Measurements from ENCODE around the gene GRAMD1A. TPM values are rescaled to one million over a fixed set of nuclear protein-coding genes. Genes with fewer than 3 reads are reported as not detected.

The GRAMD1A gene
- total RNA-seq, 1 experiment from 2014 or later = 125 TPM

- no peak overlapping the region for H4K91ac ChIP-seq (ENCODE audit: insufficient read length, low read depth, low read length)
- H3K27ac ChIP-seq (ENCODE audit: insufficient read length, low read depth, low read length) = no peak overlapping the region
- no peak overlapping the region for H4K8ac ChIP-seq (replicated peaks; ENCODE audit: insufficient read length, low read depth, low read length)
- Mint-ChIP-seq H3K9me3 (no peaks in the 10 kb centered on the region), H3K4me1 (peaks cover 19 to 29% of the 10 kb centered on the region in 2 experiments), H3K27ac (no peak overlapping the region), H3K27me3 (ENCODE audit: low read depth) (peaks cover 14% of the 10 kb centered on the region), H3K4me3 (peak overlapping the region in 1 of 2 experiments; percentile 51; a peak in 1 of 5 replicates), H3K36me3 (ENCODE audit: insufficient read depth in 1 of 3, low read depth in 3 of 3) (peaks cover 2 to 8% (median 4%) of the 10 kb centered on the region in 3 experiments; a peak in 5 of 7 replicates)
- WGBS (ENCODE audit: extremely low coverage, insufficient read length, low lambda C conversion rate) = no CpG with 5 or more reads among the region's 13 CpGs
- no peak overlapping the region for H2AK5ac ChIP-seq (ENCODE audit: insufficient read length, low read length)
- H3K27me3 ChIP-seq (ENCODE audit: insufficient read depth, low read length) = no peaks in the 10 kb centered on the region; the same call in 1 of the 2 replicates
- DNase-seq = no peak
- H3K23me2 ChIP-seq (ENCODE audit: insufficient read length, low read depth, low read length, poor library complexity, severe bottlenecking) = peaks cover 10% of the 10 kb centered on the region
- TF ChIP-seq, protein P1, sequence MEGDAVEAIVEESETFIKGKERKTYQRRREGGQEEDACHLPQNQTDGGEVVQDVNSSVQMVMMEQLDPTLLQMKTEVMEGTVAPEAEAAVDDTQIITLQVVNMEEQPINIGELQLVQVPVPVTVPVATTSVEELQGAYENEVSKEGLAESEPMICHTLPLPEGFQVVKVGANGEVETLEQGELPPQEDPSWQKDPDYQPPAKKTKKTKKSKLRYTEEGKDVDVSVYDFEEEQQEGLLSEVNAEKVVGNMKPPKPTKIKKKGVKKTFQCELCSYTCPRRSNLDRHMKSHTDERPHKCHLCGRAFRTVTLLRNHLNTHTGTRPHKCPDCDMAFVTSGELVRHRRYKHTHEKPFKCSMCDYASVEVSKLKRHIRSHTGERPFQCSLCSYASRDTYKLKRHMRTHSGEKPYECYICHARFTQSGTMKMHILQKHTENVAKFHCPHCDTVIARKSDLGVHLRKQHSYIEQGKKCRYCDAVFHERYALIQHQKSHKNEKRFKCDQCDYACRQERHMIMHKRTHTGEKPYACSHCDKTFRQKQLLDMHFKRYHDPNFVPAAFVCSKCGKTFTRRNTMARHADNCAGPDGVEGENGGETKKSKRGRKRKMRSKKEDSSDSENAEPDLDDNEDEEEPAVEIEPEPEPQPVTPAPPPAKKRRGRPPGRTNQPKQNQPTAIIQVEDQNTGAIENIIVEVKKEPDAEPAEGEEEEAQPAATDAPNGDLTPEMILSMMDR (conservative IDR thresholded peaks at IDR 0.05) = no peak
- H4K5ac ChIP-seq (ENCODE audit: insufficient read length, low read depth, low read length) = no peak overlapping the region
- no peak overlapping the region for H3K23ac ChIP-seq (ENCODE audit: insufficient read length, low read depth, low read length)
- H3K9ac ChIP-seq (ENCODE audit: extremely low read depth, insufficient read length, low read length) = no peak overlapping the region
- H2BK20ac ChIP-seq (ENCODE audit: low read depth, low read length, poor library complexity, severe bottlenecking) = no peak overlapping the region
- H3K79me2 ChIP-seq (ENCODE audit: insufficient read depth, low read length) = no peaks in the 10 kb centered on the region
- H3T11ph ChIP-seq (ENCODE audit: low read length) = no peak overlapping the region
- no peak overlapping the region for H3K18ac ChIP-seq (ENCODE audit: insufficient read length, low read depth, low read length)
- no peak overlapping the region for H2BK120ac ChIP-seq (ENCODE audit: low read depth, low read length, poor library complexity, severe bottlenecking)
- no peaks in the 10 kb centered on the region for H4K20me1 ChIP-seq (ENCODE audit: control insufficient read depth, insufficient read depth, insufficient read length)
- no peak overlapping the region for H3K4me2 ChIP-seq (ENCODE audit: insufficient read depth, insufficient read length, low read length)
- no peak overlapping the region for H3K4ac ChIP-seq (ENCODE audit: low read depth, low read length)
- no peaks in the 10 kb centered on the region for H3K9me3 ChIP-seq (ENCODE audit: control insufficient read depth, low read depth, low read length)
- no peaks in the 10 kb centered on the region; the same call in 1 of the 2 replicates for H3K4me1 ChIP-seq (ENCODE audit: insufficient read depth, low read length)
- no peak overlapping the region for H2AFZ ChIP-seq (ENCODE audit: low read length)
- no peak overlapping the region for H2BK12ac ChIP-seq (ENCODE audit: insufficient read length, low read depth, low read length)
- H3K56ac ChIP-seq (ENCODE audit: insufficient read length, low read depth, low read length) = no peak overlapping the region
- H3K79me1 ChIP-seq (ENCODE audit: insufficient read depth, low read depth, low read length, poor library complexity, severe bottlenecking) = no peaks in the 10 kb centered on the region
- H2BK5ac ChIP-seq (ENCODE audit: insufficient read length, low read length) = no peak overlapping the region
- no peak overlapping the region for H2BK15ac ChIP-seq (ENCODE audit: low read depth, low read length)
- no peak overlapping the region for H3K14ac ChIP-seq (ENCODE audit: insufficient read depth, low read length)
Measured at GRCh38 chr19:35037716-35038622, 37.8 kb downstream of the GRAMD1A start.
